NCI-H526 (cell line): Measurements from ENCODE around the gene SLC35E1.
"Not testable (repeated sequence)": the region's sequence is repeated elsewhere in the genome, so short reads cannot be mapped to it uniquely, and the experiment has no call there.

Experiments
- DNase-seq, 2 experiments: peaks; one replicate each; lab custom pipeline; 2025; lab: John Stamatoyannopoulos, UW

SLC35E1 gene

DNA sequence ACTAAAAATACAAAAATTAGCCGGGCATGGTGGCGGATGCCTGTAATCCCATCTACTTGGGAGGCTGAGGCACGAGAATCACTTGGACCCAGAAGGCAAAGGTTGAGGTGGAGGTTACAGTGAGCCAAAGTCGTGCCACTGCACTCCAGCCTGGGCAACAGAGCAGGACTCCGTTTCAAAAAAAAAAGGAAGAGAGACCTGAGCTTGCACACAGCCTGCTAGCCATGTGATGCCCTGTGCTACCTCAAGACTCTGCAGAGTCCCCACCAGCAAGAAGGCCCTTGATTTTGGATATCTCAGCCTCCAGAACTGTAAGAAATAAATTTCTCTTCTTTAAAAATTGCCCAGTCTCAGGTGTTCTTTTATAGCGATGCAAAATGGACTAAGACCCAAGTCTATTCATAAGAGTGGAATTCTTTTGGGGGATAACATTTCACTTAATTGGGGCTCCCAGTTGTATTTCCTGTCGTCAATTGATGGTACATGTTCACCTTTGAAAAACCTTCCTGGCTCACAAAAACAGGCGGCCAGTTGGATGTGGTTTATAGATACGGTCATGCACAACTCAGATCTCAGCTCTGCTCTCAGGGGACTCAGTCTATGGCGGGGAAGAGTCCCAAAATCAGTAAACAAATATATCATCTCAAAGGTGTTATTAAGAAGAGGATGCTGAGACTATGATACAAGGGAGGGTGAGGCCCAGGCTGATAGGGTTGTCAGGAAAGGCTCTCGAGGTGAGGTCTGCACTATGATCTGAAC is 27.6 kb downstream of the SLC35E1 start:
- DNase-seq = no peak

DNA sequence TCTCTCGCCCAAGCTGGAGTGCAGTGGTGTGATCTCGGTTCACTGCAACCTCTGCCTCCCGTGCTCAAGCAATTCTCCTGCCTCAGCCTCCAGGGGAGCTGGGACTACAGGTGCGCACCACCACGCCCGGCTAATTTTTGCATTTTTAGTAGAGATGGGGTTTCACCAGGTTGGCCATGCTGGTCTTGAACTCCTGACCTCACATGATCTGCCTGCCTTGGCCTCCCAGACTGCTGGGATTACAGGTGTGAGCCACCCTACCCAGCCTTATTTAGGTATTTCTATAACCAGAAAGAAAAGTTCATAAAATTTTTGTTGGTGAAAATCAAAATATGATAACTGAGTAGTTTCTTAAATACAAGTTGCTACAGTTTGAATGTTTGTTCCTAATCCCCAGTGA is 28.5 kb downstream of the SLC35E1 start:
- DNase-seq = not testable (repeated sequence)

DNA sequence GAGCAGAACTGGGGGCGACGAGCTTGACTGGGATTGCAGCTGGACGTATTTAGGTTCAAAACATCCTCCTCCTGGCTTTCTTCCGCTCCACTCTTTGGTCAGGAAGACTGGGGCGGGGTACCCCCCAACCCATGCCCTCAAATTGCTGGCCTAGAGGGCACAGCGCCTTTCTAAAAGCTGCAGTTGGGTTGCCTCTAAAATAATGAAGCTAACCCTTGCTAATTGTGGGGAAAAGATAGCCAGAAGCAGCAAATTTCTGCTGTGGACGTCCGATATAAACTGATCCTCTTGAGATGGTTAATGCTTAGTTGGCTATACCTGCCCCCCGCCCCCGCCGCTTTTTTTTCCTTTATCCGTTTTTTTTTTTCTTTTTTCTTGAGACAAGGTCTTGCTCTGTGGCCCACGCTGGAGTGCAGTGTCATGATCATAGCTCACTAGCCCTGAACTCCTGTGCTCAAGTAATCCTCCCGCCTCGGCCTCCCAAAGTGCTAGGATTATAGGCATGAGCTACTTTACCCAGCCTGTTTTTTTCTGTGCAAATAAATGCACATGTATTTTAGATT is 29.2 kb downstream of the SLC35E1 start:
- DNase-seq = no peak

DNA sequence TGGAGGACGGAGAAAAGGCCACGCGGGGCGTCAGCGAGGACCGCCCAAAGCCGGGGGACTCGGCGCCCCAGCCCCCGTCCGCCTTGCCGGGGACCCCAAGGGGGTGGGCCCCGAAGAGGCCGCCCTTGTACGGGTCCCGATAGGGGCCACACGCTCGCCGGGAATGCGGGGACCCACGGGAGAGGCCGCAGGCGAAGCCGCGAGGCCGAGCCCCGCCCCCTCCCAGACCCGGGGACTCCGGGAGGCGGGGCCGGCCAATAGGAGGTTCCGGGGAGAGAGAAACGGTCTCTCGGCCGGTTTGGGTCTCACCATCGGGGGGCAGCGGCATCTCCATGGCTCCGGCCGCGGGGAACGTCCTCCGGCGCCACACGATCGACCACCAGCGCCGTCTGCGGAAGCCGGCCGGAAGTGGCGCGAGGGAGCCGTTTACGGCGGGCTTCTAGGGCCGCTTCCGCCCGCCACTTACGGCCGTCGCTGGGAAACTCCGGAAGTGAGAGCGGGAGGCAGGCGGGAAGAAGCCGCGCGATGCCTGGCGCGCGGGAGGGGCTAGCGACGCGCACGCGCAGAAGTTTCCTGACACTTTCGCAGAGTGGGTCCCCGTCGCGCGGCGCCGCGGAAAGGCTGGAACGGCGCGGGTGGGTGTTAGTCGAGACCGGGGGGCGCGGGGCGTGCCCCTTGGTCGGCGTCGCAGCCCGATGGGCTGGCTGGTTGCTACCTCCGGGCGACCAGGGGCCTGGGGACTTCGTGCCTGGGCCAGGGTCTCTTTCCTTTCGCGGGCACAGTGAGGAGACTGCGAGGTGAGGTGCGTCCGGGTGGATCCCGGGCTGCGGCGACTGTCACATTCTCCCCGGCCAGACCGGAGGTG is 29.9 kb downstream of the SLC35E1 start, which contains the start of gene CHERP:
TSS of gene CHERP (minus strand) at position 393 of the 865 bp plus-strand sequence. CDS start at position 334, 59 bp downstream.
- DNase-seq = peak; percentile 78 to 93

DNA sequence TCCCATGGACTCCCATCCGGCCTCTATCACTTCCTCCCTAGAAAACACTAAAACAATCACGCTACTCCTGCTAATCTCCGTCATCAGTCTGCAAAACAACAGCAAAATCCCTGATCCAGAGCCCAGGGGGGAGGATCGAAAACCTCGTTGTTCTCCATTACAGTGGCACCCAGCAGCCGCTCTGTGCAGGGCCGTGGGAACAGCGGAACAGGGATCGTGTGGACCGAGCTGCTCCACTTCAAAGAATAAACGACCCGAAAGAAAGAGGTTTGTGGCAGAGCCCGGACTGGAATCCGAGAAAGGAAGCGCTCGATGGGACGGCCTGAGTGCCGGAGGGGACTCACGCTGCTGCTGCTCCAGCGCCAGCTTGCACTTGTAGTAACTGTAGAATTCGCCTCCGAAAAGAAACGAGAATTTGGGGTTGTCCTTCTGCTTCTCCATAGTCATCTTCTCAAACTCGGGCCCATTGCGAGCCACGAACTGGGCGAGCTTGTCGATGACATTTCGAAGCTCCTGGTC is 30.6 kb downstream of the SLC35E1 start:
- DNase-seq = peak in 1 of 2 experiments; percentile 35

DNA sequence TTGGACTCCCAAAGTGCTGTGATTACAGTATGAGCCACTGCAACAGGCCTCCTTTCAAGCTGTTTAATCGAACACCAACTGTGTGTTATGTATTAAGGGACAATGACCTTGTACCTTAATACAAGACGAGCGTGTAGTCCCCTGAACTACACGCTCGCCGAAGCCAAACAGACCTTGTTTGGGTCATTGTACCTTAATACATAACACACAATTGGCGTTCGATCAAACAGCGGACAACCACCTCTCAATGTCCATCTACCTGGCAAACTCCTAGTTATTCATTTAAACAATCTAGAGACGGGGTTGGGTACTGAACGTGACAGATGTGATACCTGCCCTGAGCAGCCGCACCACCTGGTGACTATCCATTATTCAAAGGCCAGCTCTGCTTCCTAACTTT is 31.3 kb downstream of the SLC35E1 start:
- DNase-seq = no peak

DNA sequence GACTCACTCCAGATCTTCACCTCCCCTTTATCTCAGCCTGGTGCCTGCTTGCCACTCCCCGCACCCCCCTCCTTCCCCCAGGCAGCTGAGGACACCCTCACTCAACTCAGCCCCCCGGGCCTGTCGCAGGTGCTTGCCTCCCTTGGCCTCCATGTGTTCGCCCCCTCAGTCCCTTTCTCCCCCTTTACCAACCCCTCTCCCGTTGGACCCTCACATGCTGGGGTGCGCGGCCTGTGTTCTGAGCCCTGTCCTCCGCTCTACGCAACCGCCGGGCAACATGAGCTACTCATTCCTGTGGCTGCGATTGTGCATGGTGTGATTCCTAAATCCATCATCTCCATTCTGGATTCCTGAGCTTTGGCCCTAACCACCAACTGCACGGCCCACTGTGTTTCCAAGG is 35.1 kb downstream of the SLC35E1 start:
- no peak for DNase-seq

DNA sequence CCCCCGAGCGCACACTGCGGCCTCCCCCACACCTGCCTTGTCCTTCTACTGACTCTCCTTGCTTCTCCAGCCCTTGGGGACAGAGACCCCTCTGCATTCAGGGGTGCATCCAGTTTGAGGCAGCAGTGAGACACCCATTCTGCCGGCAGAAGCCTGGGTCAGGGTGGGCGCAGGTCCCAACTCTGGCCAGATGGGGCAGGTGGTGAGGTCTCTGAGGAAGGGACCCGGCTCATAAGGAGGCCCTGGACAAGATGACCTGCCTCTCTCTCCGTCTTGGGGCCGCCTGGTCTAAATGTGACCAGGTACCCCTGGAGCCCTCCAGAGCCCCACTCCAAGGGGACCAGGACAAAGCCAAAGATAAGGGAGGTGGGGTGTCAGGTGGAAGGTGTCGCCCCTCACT is 36.1 kb downstream of the SLC35E1 start:
- no peak for DNase-seq

DNA sequence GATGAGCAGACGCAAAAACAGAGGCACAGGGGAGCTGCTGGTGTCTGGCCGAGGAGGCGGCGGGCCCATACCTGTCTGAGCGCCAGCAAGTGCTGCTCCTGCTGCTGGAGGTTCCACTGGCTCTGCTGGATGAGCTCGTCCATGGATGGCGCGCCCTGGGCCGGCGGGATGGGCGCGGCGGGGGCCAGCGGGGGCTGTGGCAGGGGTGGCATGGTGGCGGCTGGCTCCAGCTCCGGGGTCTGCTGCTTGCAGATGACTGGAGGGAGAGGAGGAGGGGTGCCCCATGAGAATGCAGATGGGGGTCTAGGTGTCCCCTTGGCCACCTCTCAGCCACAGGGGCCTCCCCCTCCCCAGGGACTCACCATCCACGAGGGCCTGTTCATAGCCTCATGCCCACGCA is 36.8 kb downstream of the SLC35E1 start:
- no peak for DNase-seq

DNA sequence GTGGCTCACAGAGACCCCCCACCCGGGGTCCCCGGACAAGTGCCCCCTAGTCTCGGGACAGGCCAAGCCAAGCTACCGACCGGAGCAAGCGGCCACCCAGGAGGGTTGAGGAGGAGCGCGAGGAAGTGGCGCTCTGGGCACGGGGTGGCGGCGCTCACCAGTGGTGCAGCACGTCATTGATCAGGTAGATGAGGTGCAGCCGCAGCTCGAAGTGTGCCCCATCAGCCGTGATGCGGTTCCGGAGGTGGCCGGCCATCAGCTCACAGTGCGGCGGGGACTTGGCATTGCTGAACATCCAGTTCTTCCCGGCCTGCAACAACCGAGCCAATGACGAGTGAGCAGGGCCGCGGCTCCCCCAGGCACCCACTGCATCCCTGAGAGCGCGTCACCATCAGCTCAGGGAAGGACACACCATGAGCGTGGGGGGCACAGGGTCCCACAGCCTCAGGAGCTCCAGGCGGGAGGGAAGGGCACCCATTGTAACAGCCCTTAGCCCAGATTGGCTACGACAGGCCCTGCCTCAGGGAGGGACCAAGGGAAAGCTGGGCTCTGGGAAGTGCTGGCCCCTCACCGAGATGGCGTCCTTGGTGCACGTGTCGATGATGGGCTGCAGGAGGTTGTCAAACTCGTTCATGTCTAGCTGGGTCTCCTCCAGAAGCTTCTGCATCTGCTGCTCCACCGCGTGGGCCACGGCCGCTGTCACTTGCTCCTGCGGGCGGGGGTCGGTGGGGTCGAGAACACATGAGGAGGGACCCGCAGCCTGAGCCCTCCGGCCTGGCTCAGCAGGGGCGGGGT is 39.6 kb downstream of the SLC35E1 start:
- DNase-seq = no peak

DNA sequence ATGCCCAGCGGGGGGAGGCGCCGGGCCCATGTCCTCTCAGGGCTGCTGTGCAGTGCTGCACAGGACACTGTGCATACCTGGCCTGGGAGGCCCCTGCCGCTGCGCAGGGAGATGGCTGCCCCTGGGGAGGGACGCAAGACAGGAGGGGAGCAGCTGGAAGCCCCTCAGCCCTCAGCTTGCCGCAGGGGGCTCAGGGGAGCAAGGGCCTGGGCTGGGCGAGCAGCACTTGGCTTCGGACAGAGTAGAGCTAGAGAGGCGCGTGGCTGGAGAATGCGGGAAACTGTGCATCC is 40.9 kb downstream of the SLC35E1 start:
- DNase-seq = no peak

DNA sequence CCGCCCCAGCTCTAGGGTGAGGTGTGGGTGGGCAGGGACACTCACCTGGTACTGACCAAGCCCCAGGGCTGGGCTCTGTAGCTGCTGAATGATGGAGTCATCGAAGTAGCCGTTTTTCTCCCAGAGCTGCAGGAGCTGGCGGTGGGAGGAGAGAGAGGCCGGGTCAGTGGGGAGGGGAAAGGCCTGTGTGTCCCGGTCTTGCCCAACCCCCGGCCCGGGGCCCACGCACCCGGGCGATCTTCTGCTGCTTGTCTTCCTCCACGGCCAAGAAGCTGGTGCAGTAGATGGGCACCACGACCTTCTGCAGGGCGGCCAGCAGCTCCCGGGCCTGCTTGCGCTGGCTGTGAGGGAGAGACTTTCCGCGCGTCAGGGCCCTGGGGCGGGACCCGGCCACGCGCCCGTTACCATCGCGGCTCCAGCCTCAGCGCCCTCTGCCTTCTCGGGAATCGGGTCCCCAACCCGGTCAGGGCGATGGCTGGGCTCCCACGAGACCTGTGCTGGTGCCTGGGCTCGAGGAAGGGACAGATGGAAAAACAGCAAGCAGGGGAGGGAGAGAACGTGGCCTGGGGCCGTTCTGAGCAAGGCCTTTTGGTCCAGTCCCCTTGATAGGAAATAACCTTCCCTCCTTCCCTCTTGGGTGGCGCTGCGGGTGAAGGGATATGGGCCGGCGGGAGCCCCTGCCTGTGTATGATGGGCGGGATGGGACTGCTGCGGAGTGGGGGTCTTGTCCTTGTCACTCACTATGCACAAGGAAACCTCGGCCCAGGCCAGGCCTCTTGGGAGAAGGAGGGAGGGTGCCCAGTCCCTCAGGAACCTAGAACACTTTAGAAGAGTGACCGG is 41.5 kb downstream of the SLC35E1 start:
- no peak for DNase-seq

DNA sequence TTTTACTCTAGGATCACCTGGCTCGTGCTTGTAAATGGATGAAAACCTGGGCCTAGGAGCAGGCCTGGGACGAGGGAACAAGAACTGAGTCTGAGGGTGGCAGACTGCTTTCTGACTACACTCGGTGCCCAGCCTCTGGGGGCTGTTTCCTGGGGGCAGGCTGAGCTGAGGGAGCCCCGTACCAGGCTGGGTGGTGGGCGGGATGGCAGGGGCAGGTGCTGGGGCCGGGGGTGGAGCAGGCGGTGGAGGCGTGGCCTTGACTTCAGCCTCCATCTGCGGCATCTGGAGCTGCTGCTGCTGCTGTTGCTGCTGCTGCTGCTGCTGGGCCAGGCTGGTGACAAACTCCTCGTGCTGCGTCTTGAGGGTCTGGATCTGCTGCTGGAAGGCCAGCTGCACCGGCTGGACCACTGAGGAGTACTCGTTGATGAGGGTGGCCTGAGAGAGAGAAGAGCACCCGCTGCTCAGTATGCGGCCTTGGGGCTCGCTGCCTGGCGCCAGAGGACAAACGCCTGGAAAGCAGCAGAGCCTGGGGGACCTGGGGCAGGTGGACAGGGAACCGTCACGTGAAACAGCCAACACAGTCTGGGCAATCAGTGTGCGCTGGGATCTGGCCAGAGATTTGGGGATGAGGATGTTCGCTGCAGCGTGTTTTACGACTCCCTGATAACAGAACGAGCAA is 42.6 kb downstream of the SLC35E1 start:
- no peak for DNase-seq

DNA sequence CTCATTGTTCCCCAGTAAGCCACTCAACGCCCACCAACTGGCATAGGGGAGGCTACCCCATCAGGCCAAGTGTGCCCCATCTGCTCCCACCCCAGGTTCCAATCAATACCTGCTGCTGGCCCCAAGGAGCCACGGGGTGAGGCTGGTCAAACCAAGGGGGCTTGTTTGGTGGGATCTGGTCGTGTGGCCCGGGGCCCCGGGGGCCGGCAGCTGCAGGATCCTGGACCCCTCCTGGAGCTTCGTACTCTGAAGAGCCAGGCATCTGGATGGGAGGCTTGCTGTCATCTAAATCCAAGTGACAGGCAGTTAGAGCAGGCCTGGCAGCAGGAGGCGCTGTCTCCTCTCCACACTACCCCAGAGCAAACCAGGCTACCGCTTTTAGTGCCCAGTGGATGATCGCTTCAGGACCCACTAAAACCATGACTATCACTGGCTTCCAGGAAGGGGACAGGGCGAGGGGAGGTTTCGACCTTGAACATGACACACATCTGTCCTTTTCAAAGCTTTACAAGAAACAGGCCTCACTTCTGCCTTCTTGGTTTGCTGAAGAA is 44.2 kb downstream of the SLC35E1 start:
- peak in 1 of 2 experiments; percentile 24 for DNase-seq

DNA sequence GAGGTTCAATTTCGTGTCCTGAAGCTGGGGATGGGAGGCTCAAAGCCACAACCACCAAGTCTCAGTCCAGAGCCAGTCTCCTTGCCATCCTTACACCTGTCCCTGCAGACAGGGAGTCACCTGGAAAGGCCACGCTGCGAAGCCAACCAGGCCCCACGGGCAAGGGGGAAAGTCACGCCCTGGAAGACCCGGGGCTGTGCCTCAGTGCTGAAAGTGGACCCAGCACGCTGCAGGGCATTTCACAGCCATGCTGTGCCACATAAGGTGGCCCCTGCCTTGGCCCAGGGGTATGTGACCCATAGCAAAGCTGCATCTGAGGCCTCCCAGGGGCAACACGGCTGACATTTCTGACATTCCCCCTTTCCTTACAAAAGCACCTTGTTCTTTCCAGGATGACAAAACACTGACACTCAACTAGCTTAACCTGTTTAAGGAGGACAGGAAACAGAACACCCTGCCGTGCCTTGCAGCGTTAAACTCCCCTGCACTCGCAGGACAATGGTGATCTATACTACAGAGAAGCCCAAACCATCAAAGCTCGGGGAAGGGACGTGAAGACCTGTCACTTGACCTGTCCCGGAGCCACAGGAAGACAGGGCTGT is 44.8 kb downstream of the SLC35E1 start:
- DNase-seq = no peak

DNA sequence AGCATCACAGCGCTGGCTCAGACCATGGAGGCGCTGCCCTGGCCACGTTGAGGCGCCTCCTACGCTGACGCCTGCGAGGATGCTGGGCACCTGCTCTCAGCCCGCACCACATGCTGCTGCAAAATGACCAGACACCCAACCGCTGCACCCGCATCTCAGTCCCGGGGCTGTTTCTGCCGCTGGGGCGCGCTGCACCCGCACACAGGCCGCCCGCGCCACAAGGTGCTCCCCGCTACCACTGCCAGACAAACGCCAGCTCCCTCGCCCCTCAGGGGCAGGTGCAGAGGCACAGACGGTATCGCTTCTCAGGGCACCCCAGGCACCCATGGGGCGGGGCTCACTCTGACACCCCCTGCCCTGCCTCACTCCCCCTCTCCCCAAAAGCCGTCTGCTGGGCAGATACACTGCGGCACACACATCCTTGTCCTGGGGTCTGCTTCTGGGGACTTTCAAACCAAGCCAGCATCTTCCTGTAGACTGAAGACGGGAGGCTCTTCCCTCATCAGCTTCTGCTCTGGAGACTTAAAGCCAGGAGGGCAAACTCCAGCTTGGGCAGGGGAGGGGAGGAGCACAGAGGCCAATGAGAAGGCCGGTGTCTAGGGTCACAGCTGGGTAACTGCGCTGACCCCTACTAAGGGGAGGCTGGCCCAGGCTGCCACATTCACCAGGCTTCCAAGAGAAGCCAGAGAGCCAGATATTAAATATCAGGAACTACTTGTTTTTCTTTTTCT is 46.3 kb downstream of the SLC35E1 start:
- DNase-seq = no peak

DNA sequence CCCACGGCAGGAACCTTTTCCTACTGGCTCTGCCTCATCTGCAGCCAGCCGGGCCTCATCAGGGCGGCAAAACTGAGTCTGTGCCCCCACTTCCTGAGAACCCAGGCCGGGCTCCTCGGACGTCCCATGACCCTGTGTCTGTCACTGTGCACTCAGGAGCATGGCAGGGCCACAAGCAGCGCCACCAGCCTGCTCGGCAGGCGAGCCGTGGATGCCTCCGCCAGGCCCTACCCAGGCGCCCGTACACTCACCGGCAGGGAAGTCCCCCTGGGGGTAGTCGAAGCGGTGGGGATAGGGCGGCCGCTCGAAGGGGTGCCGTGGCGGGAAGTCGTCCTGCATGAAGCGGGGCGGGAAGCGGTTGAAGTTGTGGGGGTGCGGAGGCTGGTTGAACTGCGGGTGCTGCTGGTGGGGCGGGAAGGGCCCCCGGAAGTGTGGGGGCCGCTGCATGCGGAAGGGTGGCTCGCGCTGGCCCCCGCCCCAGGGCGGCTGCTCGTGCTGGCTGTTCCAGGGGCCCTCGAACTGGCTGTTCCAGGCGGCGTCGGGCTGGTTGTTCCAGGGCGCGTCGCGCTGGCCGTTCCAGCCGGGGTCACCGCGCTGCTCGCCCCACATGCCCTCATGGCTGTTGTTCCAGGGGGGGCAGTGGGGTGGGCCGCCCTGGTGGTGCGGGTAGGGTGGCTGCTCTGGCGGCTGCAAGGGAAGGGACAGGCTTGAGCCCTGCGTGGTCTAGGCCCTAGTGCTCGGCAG is 47.1 kb downstream of the SLC35E1 start:
- no peak for DNase-seq
